Keratinocyte (primary cell): ENCODE measurements around the gene FGFR2. TPM values are rescaled to one million over a fixed set of nuclear protein-coding genes. Genes with fewer than 3 reads are reported as not detected.

Source experiments
- DNase-seq: peaks from one replicate; pipeline ENCODE4 v3.0.0-alpha.2; 2011; ENCODE audit warnings: low read depth, missing footprints, low spot score
- FAIRE-seq: peaks from 2 replicates; lab custom pipeline; 2011; peaks lifted over from hg19 to GRCh38; lab: Jason Lieb, UNC
- H2AFZ ChIP-seq: 2 replicates; pipeline ENCODE4 v1.6.0; 2012; ENCODE audit warnings: low read length, control low read depth, inconsistent platforms; ENCODE audit not compliant: control insufficient read depth
- H3K27ac ChIP-seq: 2 replicates; pipeline ENCODE4 v1.5.1; 2011; ENCODE audit warnings: low read length; ENCODE audit not compliant: control insufficient read depth, insufficient read depth
- H3K27me3 ChIP-seq: 3 replicates; pipeline ENCODE4 v1.6.0; 2011; ENCODE audit warnings: low read length; ENCODE audit not compliant: control insufficient read depth, insufficient read depth; ENCODE audit errors: extremely low read depth
- H3K36me3 ChIP-seq, 2 experiments: 2 replicates in 1 of 2; 3 replicates in 1 of 2; pipeline ENCODE4 v1.5.1; 2011; ENCODE audit warnings: low read length in 2 of 2, mild to moderate bottlenecking in 1 of 2; ENCODE audit not compliant: control insufficient read depth in 2 of 2, insufficient read depth in 2 of 2; ENCODE audit errors: extremely low read depth in 1 of 2
- H3K4me1 ChIP-seq: 3 replicates; pipeline ENCODE4 v1.5.1; 2011; ENCODE audit warnings: low read length; ENCODE audit not compliant: control insufficient read depth, insufficient read depth; ENCODE audit errors: extremely low read depth
- H3K4me2 ChIP-seq: 3 replicates; pipeline ENCODE4 v1.6.0; 2011; ENCODE audit warnings: low read depth, low read length; ENCODE audit not compliant: control insufficient read depth, insufficient read depth; ENCODE audit errors: extremely low read depth
- H3K4me3 ChIP-seq, 3 experiments: fragments of 200-600 bp in 1 of 3; sonication (generic) in 1 of 3; 2 replicates in 2 of 3; 3 replicates in 1 of 3; pipeline ENCODE4 v1.5.1; 2011 to 2016; ENCODE audit warnings: low read length in 3 of 3, mild to moderate bottlenecking in 3 of 3, control low read depth in 2 of 3, inconsistent platforms in 1 of 3, low read depth in 1 of 3, mixed read lengths in 1 of 3, mixed run types in 1 of 3, moderate library complexity in 1 of 3; ENCODE audit not compliant: control insufficient read depth in 2 of 3, insufficient read depth in 2 of 3; ENCODE audit errors: extremely low read depth in 1 of 3
- H3K79me2 ChIP-seq: 2 replicates; pipeline ENCODE4 v1.6.0; 2012; ENCODE audit warnings: low read length; ENCODE audit not compliant: control insufficient read depth, insufficient read depth
- H3K9ac ChIP-seq: 3 replicates; pipeline ENCODE4 v1.6.0; 2011; ENCODE audit warnings: low read length; ENCODE audit not compliant: control insufficient read depth, insufficient read depth; ENCODE audit errors: extremely low read depth
- H3K9me1 ChIP-seq: 3 replicates; pipeline ENCODE4 v1.6.0; 2011; ENCODE audit warnings: low read length; ENCODE audit not compliant: control insufficient read depth, insufficient read depth; ENCODE audit errors: extremely low read depth
- H3K9me3 ChIP-seq: 2 replicates; pipeline ENCODE4 v1.5.1; 2012; ENCODE audit warnings: low read depth, low read length; ENCODE audit not compliant: control insufficient read depth
- H4K20me1 ChIP-seq: 3 replicates; pipeline ENCODE4 v1.6.0; 2011; ENCODE audit warnings: low read length; ENCODE audit not compliant: control insufficient read depth, insufficient read depth; ENCODE audit errors: extremely low read depth
- CTCF ChIP-seq, 3 experiments: IDR thresholded peaks in 1 of 3; conservative IDR thresholded peaks in 1 of 3; optimal IDR thresholded peaks in 1 of 3; 2 replicates in 2 of 3; 3 replicates in 1 of 3; pipeline versions ENCODE3 to v1.5.1; 2011; ENCODE audit warnings: low read length in 3 of 3, mild to moderate bottlenecking in 3 of 3, moderate library complexity in 2 of 3, control low read depth in 1 of 3, inconsistent platforms in 1 of 3; ENCODE audit not compliant: insufficient read depth in 2 of 3; ENCODE audit errors: extremely low read depth in 1 of 3
- EZH2 ChIP-seq: IDR thresholded peaks from one replicate; pipeline ENCODE4 v1.6.1; 2012; ENCODE audit warnings: inconsistent platforms, mild to moderate bottlenecking, low read length, moderate library complexity
- dilution Hi-C: fragments of 300-500 bp; cut with MboI; formaldehyde crosslinking; loops from one replicate; pipeline ENCODE4 v1.7.0; 2020; ENCODE audit warnings: low sequenced_read_pairs; ENCODE audit not compliant: extremely low pct_ligation_motif_present
- polyA plus RNA-seq, 5 experiments: library from polyadenylated mRNA; depleted of rRNA in 3 of 5; stranded (reverse) in 3 of 5; stranded (forward) in 1 of 5; unstranded in 1 of 5; fragments of >200 nt; gene quantifications; 1 replicate in 1 of 5; 2 replicates in 3 of 5; 3 replicates in 1 of 5; pipeline versions ENCODE4 v1.2.1 to v1.2.3, GENCODE V29; 2011 to 2012; ENCODE audit warnings: missing spikeins in 2 of 5, low read depth in 1 of 5, low replicate concordance in 1 of 5

Gene FGFR2
- polyA plus RNA-seq, 1 donor (not counting 4 experiments of a cell fraction or from before 2014, with no cell fraction given) = 20.6 TPM

- Histone ChIP-seq H3K9me1 (no peaks in the 10 kb centered on the region), H3K27ac (no peak overlapping the region), H3K27me3 (no peaks in the 10 kb centered on the region), H3K9me3 (no peaks in the 10 kb centered on the region), H3K79me2 (no peaks in the 10 kb centered on the region), H3K4me1 (peaks cover 20% of the 10 kb centered on the region), H3K36me3 (no peaks in the 10 kb centered on the region), H2AFZ (no peak overlapping the region), H3K4me2 (no peak overlapping the region), H3K4me3 (no peak overlapping the region), H3K9ac (no peak overlapping the region), H4K20me1 (no peaks in the 10 kb centered on the region)
- FAIRE-seq (no peak), DNase-seq (no peak)
- dilution Hi-C loops = no loop called here
- TF ChIP-seq EZH2 (no peak), CTCF (optimal IDR thresholded peaks at IDR 0.05 in 1 of 3, IDR thresholded peaks at IDR 0.05 in 1 of 3, conservative IDR thresholded peaks at IDR 0.05 in 1 of 3; ENCODE audit: extremely low read depth in 1 of 3, insufficient read depth in 2 of 3, low read length in 3 of 3) (no peak)
Observed at GRCh38 chr10:121605708-121606107, 7.5 kb upstream of the FGFR2 start.

- Histone ChIP-seq H3K79me2 (peaks cover 11% of the 10 kb centered on the region), H3K4me2 (no peak overlapping the region), H3K4me3 (no peak overlapping the region), H2AFZ (no peak overlapping the region), H3K36me3 (no peaks in the 10 kb centered on the region), H3K27me3 (no peaks in the 10 kb centered on the region), H4K20me1 (no peaks in the 10 kb centered on the region), H3K27ac (no peak overlapping the region), H3K9me1 (no peaks in the 10 kb centered on the region), H3K9me3 (no peaks in the 10 kb centered on the region), H3K9ac (no peak overlapping the region), H3K4me1 (peaks cover 9% of the 10 kb centered on the region)
- dilution Hi-C loops = no loop called here
- DNase-seq (no peak), FAIRE-seq (no peak)
- no peak for TF ChIP-seq EZH2
- no peak for TF ChIP-seq CTCF (optimal IDR thresholded peaks at IDR 0.05 in 1 of 3, IDR thresholded peaks at IDR 0.05 in 1 of 3, conservative IDR thresholded peaks at IDR 0.05 in 1 of 3; ENCODE audit: extremely low read depth in 1 of 3, insufficient read depth in 2 of 3, low read length in 3 of 3)
Observed at GRCh38 chr10:121601458-121601857, 3.2 kb upstream of the FGFR2 start.
